GM12878 (cell line): ENCODE data around the gene GRAMD1B. TPM values are rescaled to one million over a fixed set of nuclear protein-coding genes. Genes with fewer than 3 reads are reported as not detected.

Experiments
- ATAC-seq: fragments of 200-7000 bp; cut with Tn5 transposase; 3 replicates; pipeline ENCODE4 v1.9.1; 2020; ENCODE audit warnings: mild to moderate bottlenecking, moderate library complexity
- BruUV-seq: library from RNA; stranded (reverse); fragments of 400-500 nt; replicated peaks from 2 replicates; lab custom pipeline; 2021; lab: Mats Ljungman, UMichigan
- CTCF ChIA-PET: fragments of 300-600 bp; sonication (Branson Sonifier 250); formaldehyde crosslinking; extraction: SDS; loops from one replicate; lab custom pipeline; 2021; ENCODE audit warnings: inconsistent platforms; lab: Yijun Ruan, JAX
- POLR2A ChIA-PET: fragments of 350-600 bp; formaldehyde crosslinking; extraction: SDS; loops from one replicate; lab custom pipeline; 2021; ENCODE audit warnings: inconsistent platforms; lab: Charles Lee
- RAD21 ChIA-PET: fragments of 300-600 bp; sonication (Branson Sonifier 250); formaldehyde crosslinking; loops from one replicate; lab custom pipeline; 2023; ENCODE audit warnings: antibody characterized with exemption; ENCODE audit not compliant: unreplicated experiment; lab: Charles Lee
- SMC1A ChIA-PET: fragments of 300-600 bp; sonication (Branson Sonifier 250); formaldehyde crosslinking; loops from one replicate; lab custom pipeline; 2023; ENCODE audit not compliant: unreplicated experiment, uncharacterized antibody; lab: Charles Lee
- DNase-seq: peaks from one replicate; pipeline ENCODE4 v3.0.0-alpha.2; 2011; ENCODE audit warnings: low read depth, low spot score
- FAIRE-seq: peaks from 3 replicates; lab custom pipeline; 2011; peaks lifted over from hg19 to GRCh38; lab: Jason Lieb, UNC
- H2AFZ ChIP-seq: 2 replicates; pipeline ENCODE4 v1.6.0; 2011; ENCODE audit warnings: low read depth, low read length, control low read depth; ENCODE audit not compliant: control insufficient read depth
- H3K27ac ChIP-seq: 2 replicates; pipeline ENCODE4 v1.5.1; 2011; ENCODE audit warnings: control low read depth; ENCODE audit not compliant: control insufficient read depth, insufficient read depth
- H3K27me3 ChIP-seq, 2 experiments: replicated peaks in 1 of 2; 2 replicates each; pipeline versions ENCODE4 v1.6.0 to v1.6.1; 2011; ENCODE audit warnings: low read length in 1 of 2; ENCODE audit not compliant: control insufficient read depth in 2 of 2, insufficient read depth in 2 of 2
- H3K36me3 ChIP-seq, 2 experiments: 2 replicates each; pipeline ENCODE4 v1.5.1; 2011; ENCODE audit warnings: low read length in 1 of 2; ENCODE audit not compliant: control insufficient read depth in 2 of 2, insufficient read depth in 2 of 2
- H3K4me1 ChIP-seq: 2 replicates; pipeline ENCODE4 v1.6.1; 2011; ENCODE audit warnings: mild to moderate bottlenecking, low read length, moderate library complexity, mixed read lengths; ENCODE audit not compliant: control insufficient read depth, insufficient read depth
- H3K4me2 ChIP-seq: 2 replicates; pipeline ENCODE4 v1.6.0; 2011; ENCODE audit warnings: control low read depth; ENCODE audit not compliant: control insufficient read depth, insufficient read depth
- H3K4me3 ChIP-seq: fragments of 200-600 bp; sonication (generic); 2 replicates; pipeline ENCODE4 v1.5.1; 2016
- H3K79me2 ChIP-seq: 2 replicates; pipeline ENCODE4 v1.6.0; 2011; ENCODE audit warnings: low read length; ENCODE audit not compliant: control insufficient read depth, insufficient read depth
- H3K9ac ChIP-seq: 2 replicates; pipeline ENCODE4 v1.8.0; 2011; ENCODE audit warnings: low read length, control low read depth, mixed read lengths; ENCODE audit not compliant: control insufficient read depth, insufficient read depth
- H3K9me3 ChIP-seq: replicated peaks from 3 replicates; pipeline ENCODE4 v1.5.1; 2011; ENCODE audit warnings: mild to moderate bottlenecking, low read length; ENCODE audit not compliant: control insufficient read depth, insufficient read depth
- H4K20me1 ChIP-seq: 2 replicates; pipeline ENCODE4 v1.6.0; 2011; ENCODE audit not compliant: control insufficient read depth, insufficient read depth
- EED ChIP-seq: sonication (generic); IDR thresholded peaks from 2 replicates; pipeline ENCODE4 v1.6.1; 2016; ENCODE audit warnings: antibody characterized with exemption, low read depth
- FOXK2 ChIP-seq: fragments of 450-650 bp; IDR thresholded peaks from 2 replicates; pipeline ENCODE4 v1.6.1; 2017; ENCODE audit warnings: mild to moderate bottlenecking, moderate library complexity
- KDM1A ChIP-seq: fragments of 200-600 bp; sonication (generic); IDR thresholded peaks from 2 replicates; pipeline ENCODE4 v1.6.1; 2016; ENCODE audit warnings: borderline replicate concordance
- MYB ChIP-seq: fragments of 150-350 bp; IDR thresholded peaks from 2 replicates; pipeline ENCODE4 v1.6.1; 2014; ENCODE audit warnings: mild to moderate bottlenecking, low read depth, low read length, borderline replicate concordance
- RELA ChIP-seq: fragments of 450-650 bp; IDR thresholded peaks from 2 replicates; pipeline ENCODE4 v1.8.0; 2014; ENCODE audit warnings: borderline replicate concordance; ENCODE audit not compliant: partially characterized antibody
- SMARCA5 ChIP-seq: fragments of 450-650 bp; IDR thresholded peaks from 2 replicates; pipeline ENCODE4 v1.6.1; 2017; ENCODE audit warnings: mild to moderate bottlenecking
- SMC3 ChIP-seq: IDR thresholded peaks from 2 replicates; pipeline ENCODE4 v1.6.1; 2011; ENCODE audit warnings: low read length, improper control_type of control experiment, borderline replicate concordance
- SRF ChIP-seq, 2 experiments: IDR thresholded peaks; 2 replicates each; pipeline ENCODE4 v1.6.1; 2011; ENCODE audit warnings: low read depth in 2 of 2, low read length in 2 of 2, mild to moderate bottlenecking in 1 of 2, moderate library complexity in 1 of 2
- STAT3 ChIP-seq: IDR thresholded peaks from 2 replicates; pipeline ENCODE4 v1.6.1; 2011; ENCODE audit warnings: low read depth, low read length, improper control_type of control experiment
- TAF1 ChIP-seq: IDR thresholded peaks from 2 replicates; pipeline ENCODE4 v1.6.1; 2011; ENCODE audit warnings: mild to moderate bottlenecking, low read depth, low read length, borderline replicate concordance
- TARDBP ChIP-seq: IDR thresholded peaks from 2 replicates; pipeline ENCODE4 v1.6.1; 2016; ENCODE audit warnings: borderline replicate concordance
- ZNF217 ChIP-seq: fragments of 450-650 bp; IDR thresholded peaks from 2 replicates; pipeline ENCODE4 v1.6.1; 2017; ENCODE audit warnings: antibody characterized with exemption, mild to moderate bottlenecking
- WGBS: methylation state at CpG from one replicate; pipeline ENCODE4 v1.1.6; 2016; ENCODE audit warnings: low lambda C conversion rate; ENCODE audit not compliant: insufficient replicate concordance, insufficient coverage; ENCODE audit errors: missing lambda C conversion rate; 5-methylcytosine and 5-hydroxymethylcytosine counted together
- in situ Hi-C: fragments of 300-500 bp; cut with MboI; formaldehyde crosslinking; loops from 9 replicates; pipeline ENCODE4 v1.14.3; 2018; ENCODE audit warnings: mixed read lengths
- intact Hi-C: fragments of 100-400 bp; cut with micrococcal nuclease; formaldehyde crosslinking; loops from one replicate; pipeline ENCODE4 v1.14.2; 2022; ENCODE audit not compliant: unreplicated experiment
- polyA plus RNA-seq, 11 experiments: library from polyadenylated mRNA; depleted of rRNA in 4 of 11; unstranded in 6 of 11; stranded (reverse) in 5 of 11; fragments of >200 nt; fragmentation: Nextera tagmentation in 4 of 11; fragmentation: Illumina TruSeq in 1 of 11; extraction: Ambion mirVana in 4 of 11; extraction: Trizol in 1 of 11; gene quantifications; 1 replicate in 1 of 11; 2 replicates in 10 of 11; pipeline versions ENCODE4 v1.2.1 to v1.2.3, GENCODE V29; 2011 to 2016; ENCODE audit warnings: inconsistent platforms in 2 of 11, missing spikeins in 2 of 11, low read depth in 1 of 11
- total RNA-seq, 4 experiments: library from RNA; depleted of rRNA in 3 of 4; stranded (reverse); fragments of >200 nt in 3 of 4; fragmentation: Illumina TruSeq in 1 of 4; extraction: Trizol in 1 of 4; gene quantifications; 2 replicates each; pipeline versions ENCODE4 v1.2.1 to v1.2.3, GENCODE V29; 2013 to 2021
- TF ChIP-seq, protein P1 (sequence below): IDR thresholded peaks from 2 replicates; pipeline ENCODE4 v1.6.1; 2012; ENCODE audit warnings: low read depth, low read length, improper control_type of control experiment

Gene GRAMD1B
- total and polyA plus RNA-seq, 10 of the 15 experiments (the other 5 are each of a cell fraction or from before 2014, with no cell fraction given): 1.9 to 49.1 (median 26.9) TPM

GRCh38 chr11:123561431-123561800 lies 131.3 kb downstream of the GRAMD1B start:
- TF ChIP-seq FOXK2 (no peak), RELA (no peak), TARDBP (no peak), TAF1 (no peak), EED (no peak)
- TF ChIP-seq, protein P1, sequence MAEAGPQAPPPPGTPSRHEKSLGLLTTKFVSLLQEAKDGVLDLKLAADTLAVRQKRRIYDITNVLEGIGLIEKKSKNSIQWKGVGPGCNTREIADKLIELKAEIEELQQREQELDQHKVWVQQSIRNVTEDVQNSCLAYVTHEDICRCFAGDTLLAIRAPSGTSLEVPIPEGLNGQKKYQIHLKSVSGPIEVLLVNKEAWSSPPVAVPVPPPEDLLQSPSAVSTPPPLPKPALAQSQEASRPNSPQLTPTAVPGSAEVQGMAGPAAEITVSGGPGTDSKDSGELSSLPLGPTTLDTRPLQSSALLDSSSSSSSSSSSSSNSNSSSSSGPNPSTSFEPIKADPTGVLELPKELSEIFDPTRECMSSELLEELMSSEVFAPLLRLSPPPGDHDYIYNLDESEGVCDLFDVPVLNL: no peak
- Histone ChIP-seq H3K9ac (no peak overlapping the region), H3K4me1 (peaks cover 14% of the 10 kb centered on the region), H3K36me3 (no peaks in the 10 kb centered on the region), H3K4me3 (no peak overlapping the region), H2AFZ (no peak overlapping the region), H3K27me3 (no peaks in the 10 kb centered on the region), H4K20me1 (no peaks in the 10 kb centered on the region), H3K4me2 (no peak overlapping the region), H3K79me2 (no peaks in the 10 kb centered on the region; the same call in 1 of the 2 replicates), H3K27ac (no peak overlapping the region), H3K9me3 (no peaks in the 10 kb centered on the region)
- ChIA-PET RAD21 (interaction anchor here (1.7 to 2.7 kb wide), 2 partner anchors 15 to 154 kb away, joined by 4 to 14 read pairs; no protein-coding TSS in a partner anchor), SMC1A (interaction anchor here (1.6 kb wide), 1 partner anchor 15 kb away, joined by 6 read pairs; no protein-coding TSS in a partner anchor), CTCF (interaction anchor here (0.7 to 2.9 kb wide), 9 partner anchors 9 to 457 kb away, joined by 3 to 16 read pairs (median 4); no protein-coding TSS in a partner anchor), POLR2A (interaction anchor here (1.1 to 1.3 kb wide), 2 partner anchors 11 to 199 kb away, joined by 3 to 4 read pairs; no protein-coding TSS in a partner anchor)
- FAIRE-seq (no peak), ATAC-seq (no peak), DNase-seq (no peak)
- intact Hi-C loops (no loop called here), in situ Hi-C loops (no loop called here)
- no TSS peak for BruUV-seq
- 48% methylated on average over 5 of the region's 5 CpGs for WGBS

DNA sequence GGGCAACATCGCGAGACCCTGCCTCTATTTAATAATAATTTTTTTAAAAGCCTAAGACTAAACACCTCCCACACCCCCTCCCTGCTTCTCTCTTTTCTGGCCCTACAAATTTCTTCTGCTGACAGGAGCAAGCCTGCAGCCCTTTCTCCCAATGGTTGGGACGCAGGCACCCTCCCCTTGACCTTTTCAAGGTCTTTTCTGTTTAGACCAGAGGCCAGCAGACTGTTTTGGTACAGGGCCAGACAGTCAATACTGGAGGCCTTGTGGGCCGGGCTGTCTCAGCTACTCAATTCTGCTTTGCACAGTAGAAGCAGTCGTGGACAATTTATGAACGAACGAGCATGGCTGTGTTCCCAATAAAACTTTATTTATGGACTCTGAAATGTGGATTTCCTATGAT lies 132.1 kb downstream of the GRAMD1B start:
- peaks cover 14% of the 10 kb centered on the region for H3K4me1 ChIP-seq
- no peak overlapping the region for H3K27ac ChIP-seq
- ChIA-PET POLR2A (no interaction called here), RAD21 (interaction anchor here (1.7 to 2.7 kb wide), 2 partner anchors 14 to 155 kb away, joined by 4 to 14 read pairs; no protein-coding TSS in a partner anchor), CTCF (interaction anchor here (1.0 to 2.9 kb wide), 6 partner anchors 9 to 458 kb away, joined by 4 to 16 read pairs (median 7); no protein-coding TSS in a partner anchor), SMC1A (no interaction called here)
- H3K79me2 ChIP-seq: no peaks in the 10 kb centered on the region; the same call in 1 of the 2 replicates
- no peak overlapping the region for H3K4me3 ChIP-seq
- H3K9me3 ChIP-seq: no peaks in the 10 kb centered on the region
- H4K20me1 ChIP-seq: no peaks in the 10 kb centered on the region
- DNase-seq (no peak), FAIRE-seq (no peak), ATAC-seq (no peak)
- intact Hi-C loops (no loop called here), in situ Hi-C loops (no loop called here)
- no peak overlapping the region for H3K4me2 ChIP-seq
- no peaks in the 10 kb centered on the region for H3K36me3 ChIP-seq
- no peaks in the 10 kb centered on the region for H3K27me3 ChIP-seq
- H3K9ac ChIP-seq: no peak overlapping the region
- no peak overlapping the region for H2AFZ ChIP-seq
- WGBS: 57% methylated on average over 7 of the region's 7 CpGs
- BruUV-seq: no TSS peak
- no peak for TF ChIP-seq MYB
- no peak for TF ChIP-seq RELA
- no peak for TF ChIP-seq ZNF217
- TF ChIP-seq EED: no peak
- no peak for TF ChIP-seq KDM1A
- TF ChIP-seq STAT3: no peak
- no peak for TF ChIP-seq SMC3
- TF ChIP-seq SRF (IDR thresholded peaks at IDR 0.05; ENCODE audit: low read depth in 2 of 2, low read length in 2 of 2): no peak
- TF ChIP-seq SMARCA5: no peak
